ENCODE measurements around the gene ATOSB.
A peak's percentile ranks its signal among the peaks of the same experiment; 100 is the strongest.

The ATOSB gene

GRCh38 chr9:35085078-35085477, 30.6 kb downstream of the ATOSB start:
- DNase-seq (ENCODE audit: low spot score), result no peak

- peak; percentile 87 for DNase-seq (ENCODE audit: low spot score)
Measured at GRCh38 chr9:35079426-35080341, 36.0 kb downstream of the ATOSB start, which contains the start of gene FANCG. Gene FANCG (minus strand): TSS chr9:35079942. CDS start chr9:35079524, 418 bp downstream.

- DNase-seq (ENCODE audit: low spot score), result no peak
Measured at GRCh38 chr9:35079041-35079425, 36.6 kb downstream of the ATOSB start.

- no peak for DNase-seq (ENCODE audit: low spot score)
Measured at GRCh38 chr9:35078066-35078465, 37.6 kb downstream of the ATOSB start.

GRCh38 chr9:35076848-35077247, 38.8 kb downstream of the ATOSB start:
- no peak for DNase-seq (ENCODE audit: low spot score)

- DNase-seq (ENCODE audit: low spot score), result no peak
Measured at GRCh38 chr9:35075358-35075757, 40.3 kb downstream of the ATOSB start.

- no peak for DNase-seq (ENCODE audit: low spot score)
Measured at GRCh38 chr9:35074791-35075190, 40.9 kb downstream of the ATOSB start.

- DNase-seq (ENCODE audit: low spot score), result no peak
Measured at GRCh38 chr9:35074141-35074540, 41.5 kb downstream of the ATOSB start.

GRCh38 chr9:35073279-35073612, 42.4 kb downstream of the ATOSB start:
- no peak for DNase-seq (ENCODE audit: low spot score)

- peak; percentile 99 for DNase-seq (ENCODE audit: low spot score)
Measured at GRCh38 chr9:35072461-35073278, 43.0 kb downstream of the ATOSB start, which contains the start of gene VCP. Gene VCP (minus strand): TSS chr9:35072625. CDS start chr9:35072353, 272 bp downstream.

GRCh38 chr9:35071814-35072460, 43.7 kb downstream of the ATOSB start:
- peak; percentile 68 for DNase-seq (ENCODE audit: low spot score)

GRCh38 chr9:35070823-35071813, 44.5 kb downstream of the ATOSB start:
- no peak for DNase-seq (ENCODE audit: low spot score)

GRCh38 chr9:35069020-35069419, 46.6 kb downstream of the ATOSB start:
- no peak for DNase-seq (ENCODE audit: low spot score)

GRCh38 chr9:35067056-35067455, 48.6 kb downstream of the ATOSB start:
- no peak for DNase-seq (ENCODE audit: low spot score)

- no peak for DNase-seq (ENCODE audit: low spot score)
Measured at GRCh38 chr9:35060548-35061207, 55.0 kb downstream of the ATOSB start.

- no peak for DNase-seq (ENCODE audit: low spot score)
Measured at GRCh38 chr9:35059438-35059837, 56.2 kb downstream of the ATOSB start.

GRCh38 chr9:35057271-35057620, 58.4 kb downstream of the ATOSB start:
- no peak for DNase-seq (ENCODE audit: low spot score)

- DNase-seq (ENCODE audit: low spot score), result no peak
Measured at GRCh38 chr9:35056571-35057270, 58.9 kb downstream of the ATOSB start.

GRCh38 chr9:35054871-35055644, 60.6 kb downstream of the ATOSB start:
- DNase-seq (ENCODE audit: low spot score), result no peak

Data from globus pallidus (tissue), 1 donor.